SK-N-SH treated with all-trans-retinoic acid at 6 μM for 48 hours (cell line): ENCODE data around the gene ADAM19.

Source experiments
- ARNTL ChIP-seq: fragments of 450-650 bp; formaldehyde crosslinking; IDR thresholded peaks from 2 replicates; pipeline ENCODE4 v1.5.0; 2020; ENCODE audit warnings: low read depth, mild to moderate bottlenecking, moderate library complexity, borderline replicate concordance
- ESRRG ChIP-seq: fragments of 250-450 bp; sonication (Bioruptor Pico); IDR thresholded peaks from 2 replicates; pipeline ENCODE4 v1.6.1; 2021; ENCODE audit warnings: mild to moderate bottlenecking
- GLIS3 ChIP-seq: fragments of 250-450 bp; sonication (Bioruptor Pico); IDR thresholded peaks from 2 replicates; pipeline ENCODE4 v1.5.0; 2020; ENCODE audit warnings: mild to moderate bottlenecking, moderate library complexity
- ISL1 ChIP-seq: fragments of 250-450 bp; sonication (Bioruptor Pico); IDR thresholded peaks from 2 replicates; pipeline ENCODE4 v2.1.2; 2022; ENCODE audit warnings: mild to moderate bottlenecking, moderate library complexity
- OSR1 ChIP-seq: fragments of 250-450 bp; sonication (Bioruptor Pico); IDR thresholded peaks from 2 replicates; pipeline ENCODE4 v1.8.0; 2022; ENCODE audit warnings: moderate library complexity, mild to moderate bottlenecking, inconsistent platforms
- SNAI2 ChIP-seq: fragments of 250-450 bp; sonication (Bioruptor Pico); IDR thresholded peaks from 2 replicates; pipeline ENCODE4 v1.5.0; 2020; ENCODE audit warnings: mild to moderate bottlenecking, moderate library complexity
- ZFP30 ChIP-seq: fragments of 450-650 bp; formaldehyde crosslinking; IDR thresholded peaks from 2 replicates; pipeline ENCODE4 v1.5.0; 2022; ENCODE audit warnings: mild to moderate bottlenecking, moderate library complexity
- TF ChIP-seq, protein P1 (sequence below): fragments of 250-450 bp; sonication (Bioruptor Pico); IDR thresholded peaks from 2 replicates; pipeline ENCODE4 v1.8.0; 2020; ENCODE audit warnings: mild to moderate bottlenecking, moderate library complexity, borderline replicate concordance
- TF ChIP-seq, protein P2 (sequence below): fragments of 250-450 bp; sonication (Bioruptor Pico); IDR thresholded peaks from 2 replicates; pipeline ENCODE4 v1.5.0; 2020; ENCODE audit warnings: mild to moderate bottlenecking, moderate library complexity
- TF ChIP-seq, protein P3 (sequence below): fragments of 250-450 bp; sonication (Bioruptor Pico); IDR thresholded peaks from 2 replicates; pipeline ENCODE4 v1.5.1; 2020; ENCODE audit warnings: low read depth, mild to moderate bottlenecking, moderate library complexity
- TF ChIP-seq, protein P4 (sequence below): fragments of 250-450 bp; sonication (Bioruptor Pico); IDR thresholded peaks from 2 replicates; pipeline ENCODE4 v1.8.0; 2021; ENCODE audit warnings: low read depth, mild to moderate bottlenecking, moderate library complexity, borderline replicate concordance

DNA sequence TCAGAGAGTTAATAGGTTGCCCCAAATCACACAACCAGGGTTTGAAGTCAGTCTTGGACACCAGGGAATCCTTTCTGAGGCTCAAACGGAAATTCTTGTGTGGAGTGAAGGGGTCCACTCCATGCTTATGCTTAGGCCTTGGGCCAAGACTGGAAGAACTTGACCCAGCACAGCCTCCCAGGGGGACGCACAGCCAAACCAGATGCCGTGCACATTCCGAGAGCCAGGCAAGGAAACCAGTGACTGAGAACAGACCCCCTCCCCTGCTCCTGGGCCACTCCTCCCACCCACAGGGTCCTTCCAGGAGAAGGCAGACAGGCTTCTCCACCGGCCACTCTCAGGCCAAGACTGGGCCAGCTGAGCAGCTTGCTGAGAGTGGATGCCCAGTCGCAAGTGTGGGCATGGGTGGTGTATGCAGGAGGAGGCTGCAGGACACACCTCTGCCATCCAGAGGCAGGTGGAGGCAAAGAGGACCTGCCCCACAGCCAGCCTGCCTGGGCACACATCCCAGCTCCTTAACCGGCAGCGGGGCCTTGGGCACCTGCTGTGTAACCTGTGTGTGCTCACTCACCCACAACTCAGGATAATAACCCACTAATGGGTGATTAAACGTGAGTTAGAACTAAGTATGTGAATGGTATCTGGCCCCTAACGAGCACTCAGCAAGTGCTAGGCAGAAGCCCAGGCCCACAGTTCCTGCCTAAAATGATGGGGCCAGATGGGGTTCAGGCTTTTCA is 77.5 kb downstream of the ADAM19 start:
- no peak for TF ChIP-seq SNAI2
- TF ChIP-seq ISL1 (CRISPR knock-in tag): no peak
- no peak for TF ChIP-seq GLIS3 (CRISPR knock-in tag)
- TF ChIP-seq ESRRG: no peak
- TF ChIP-seq OSR1: no peak
- TF ChIP-seq, protein P1, sequence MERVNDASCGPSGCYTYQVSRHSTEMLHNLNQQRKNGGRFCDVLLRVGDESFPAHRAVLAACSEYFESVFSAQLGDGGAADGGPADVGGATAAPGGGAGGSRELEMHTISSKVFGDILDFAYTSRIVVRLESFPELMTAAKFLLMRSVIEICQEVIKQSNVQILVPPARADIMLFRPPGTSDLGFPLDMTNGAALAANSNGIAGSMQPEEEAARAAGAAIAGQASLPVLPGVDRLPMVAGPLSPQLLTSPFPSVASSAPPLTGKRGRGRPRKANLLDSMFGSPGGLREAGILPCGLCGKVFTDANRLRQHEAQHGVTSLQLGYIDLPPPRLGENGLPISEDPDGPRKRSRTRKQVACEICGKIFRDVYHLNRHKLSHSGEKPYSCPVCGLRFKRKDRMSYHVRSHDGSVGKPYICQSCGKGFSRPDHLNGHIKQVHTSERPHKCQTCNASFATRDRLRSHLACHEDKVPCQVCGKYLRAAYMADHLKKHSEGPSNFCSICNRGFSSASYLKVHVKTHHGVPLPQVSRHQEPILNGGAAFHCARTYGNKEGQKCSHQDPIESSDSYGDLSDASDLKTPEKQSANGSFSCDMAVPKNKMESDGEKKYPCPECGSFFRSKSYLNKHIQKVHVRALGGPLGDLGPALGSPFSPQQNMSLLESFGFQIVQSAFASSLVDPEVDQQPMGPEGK: no peak
- no peak for TF ChIP-seq ARNTL (CRISPR knock-in tag)
- TF ChIP-seq, protein P2, sequence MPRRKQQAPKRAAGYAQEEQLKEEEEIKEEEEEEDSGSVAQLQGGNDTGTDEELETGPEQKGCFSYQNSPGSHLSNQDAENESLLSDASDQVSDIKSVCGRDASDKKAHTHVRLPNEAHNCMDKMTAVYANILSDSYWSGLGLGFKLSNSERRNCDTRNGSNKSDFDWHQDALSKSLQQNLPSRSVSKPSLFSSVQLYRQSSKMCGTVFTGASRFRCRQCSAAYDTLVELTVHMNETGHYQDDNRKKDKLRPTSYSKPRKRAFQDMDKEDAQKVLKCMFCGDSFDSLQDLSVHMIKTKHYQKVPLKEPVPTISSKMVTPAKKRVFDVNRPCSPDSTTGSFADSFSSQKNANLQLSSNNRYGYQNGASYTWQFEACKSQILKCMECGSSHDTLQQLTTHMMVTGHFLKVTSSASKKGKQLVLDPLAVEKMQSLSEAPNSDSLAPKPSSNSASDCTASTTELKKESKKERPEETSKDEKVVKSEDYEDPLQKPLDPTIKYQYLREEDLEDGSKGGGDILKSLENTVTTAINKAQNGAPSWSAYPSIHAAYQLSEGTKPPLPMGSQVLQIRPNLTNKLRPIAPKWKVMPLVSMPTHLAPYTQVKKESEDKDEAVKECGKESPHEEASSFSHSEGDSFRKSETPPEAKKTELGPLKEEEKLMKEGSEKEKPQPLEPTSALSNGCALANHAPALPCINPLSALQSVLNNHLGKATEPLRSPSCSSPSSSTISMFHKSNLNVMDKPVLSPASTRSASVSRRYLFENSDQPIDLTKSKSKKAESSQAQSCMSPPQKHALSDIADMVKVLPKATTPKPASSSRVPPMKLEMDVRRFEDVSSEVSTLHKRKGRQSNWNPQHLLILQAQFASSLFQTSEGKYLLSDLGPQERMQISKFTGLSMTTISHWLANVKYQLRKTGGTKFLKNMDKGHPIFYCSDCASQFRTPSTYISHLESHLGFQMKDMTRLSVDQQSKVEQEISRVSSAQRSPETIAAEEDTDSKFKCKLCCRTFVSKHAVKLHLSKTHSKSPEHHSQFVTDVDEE: no peak
- TF ChIP-seq, protein P3, sequence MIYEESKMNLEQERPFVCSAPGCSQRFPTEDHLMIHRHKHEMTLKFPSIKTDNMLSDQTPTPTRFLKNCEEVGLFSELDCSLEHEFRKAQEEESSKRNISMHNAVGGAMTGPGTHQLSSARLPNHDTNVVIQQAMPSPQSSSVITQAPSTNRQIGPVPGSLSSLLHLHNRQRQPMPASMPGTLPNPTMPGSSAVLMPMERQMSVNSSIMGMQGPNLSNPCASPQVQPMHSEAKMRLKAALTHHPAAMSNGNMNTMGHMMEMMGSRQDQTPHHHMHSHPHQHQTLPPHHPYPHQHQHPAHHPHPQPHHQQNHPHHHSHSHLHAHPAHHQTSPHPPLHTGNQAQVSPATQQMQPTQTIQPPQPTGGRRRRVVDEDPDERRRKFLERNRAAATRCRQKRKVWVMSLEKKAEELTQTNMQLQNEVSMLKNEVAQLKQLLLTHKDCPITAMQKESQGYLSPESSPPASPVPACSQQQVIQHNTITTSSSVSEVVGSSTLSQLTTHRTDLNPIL (CRISPR knock-in tag): no peak
- no peak for TF ChIP-seq ZFP30 (CRISPR knock-in tag)
- TF ChIP-seq, protein P4, sequence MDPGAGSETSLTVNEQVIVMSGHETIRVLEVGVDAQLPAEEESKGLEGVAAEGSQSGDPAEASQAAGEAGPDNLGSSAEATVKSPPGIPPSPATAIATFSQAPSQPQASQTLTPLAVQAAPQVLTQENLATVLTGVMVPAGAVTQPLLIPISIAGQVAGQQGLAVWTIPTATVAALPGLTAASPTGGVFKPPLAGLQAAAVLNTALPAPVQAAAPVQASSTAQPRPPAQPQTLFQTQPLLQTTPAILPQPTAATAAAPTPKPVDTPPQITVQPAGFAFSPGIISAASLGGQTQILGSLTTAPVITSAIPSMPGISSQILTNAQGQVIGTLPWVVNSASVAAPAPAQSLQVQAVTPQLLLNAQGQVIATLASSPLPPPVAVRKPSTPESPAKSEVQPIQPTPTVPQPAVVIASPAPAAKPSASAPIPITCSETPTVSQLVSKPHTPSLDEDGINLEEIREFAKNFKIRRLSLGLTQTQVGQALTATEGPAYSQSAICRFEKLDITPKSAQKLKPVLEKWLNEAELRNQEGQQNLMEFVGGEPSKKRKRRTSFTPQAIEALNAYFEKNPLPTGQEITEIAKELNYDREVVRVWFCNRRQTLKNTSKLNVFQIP (CRISPR knock-in tag): no peak
